ACHN (cell line): ENCODE results near the gene PDXK.
"Not testable (repeated sequence)": the region's sequence is repeated elsewhere in the genome, so short reads cannot be mapped to it uniquely, and the experiment has no call there.

Experiments
- DNase-seq: peaks from one replicate; pipeline ENCODE4 v3.0.0-alpha.2; 2015
- in situ Hi-C: cut with HindIII; loops from 2 replicates; pipeline ENCODE4 v1.10.0; 2017; ENCODE audit warnings: low sequenced_read_pairs, low pct_ligation_motif_present, low pct_unique_long_range_greater_than_20kb

The PDXK gene

DNA sequence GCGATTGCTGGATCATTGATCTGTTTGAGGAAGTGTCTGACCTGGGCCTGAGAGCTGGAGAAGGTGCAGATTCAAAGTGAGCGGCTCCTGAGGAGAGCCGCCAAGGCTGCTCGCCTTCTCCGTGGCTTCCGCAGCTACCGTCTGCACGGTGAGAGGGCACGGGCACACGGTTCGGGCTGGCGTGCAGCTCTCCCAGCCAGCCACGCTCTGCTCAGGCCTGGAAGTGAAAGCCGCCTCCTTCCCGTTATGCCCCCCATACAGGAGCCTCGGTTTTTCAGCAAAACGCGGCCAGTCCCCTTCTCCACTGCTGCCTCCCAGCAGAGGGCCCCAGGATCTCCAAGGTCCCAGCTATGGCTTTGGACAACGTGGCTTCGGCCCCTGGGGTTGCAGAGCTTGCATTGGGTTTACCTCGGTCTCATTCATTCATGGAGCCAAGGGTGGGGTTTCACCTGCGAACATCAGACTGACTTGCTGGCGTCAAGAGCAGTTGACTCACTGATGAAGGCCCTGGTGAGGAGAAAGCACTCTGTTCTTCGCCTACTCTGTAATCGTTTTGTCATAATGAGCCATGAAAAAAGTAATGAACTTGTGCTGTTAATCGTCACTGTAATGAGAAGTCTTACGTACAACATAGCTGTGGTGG lies 24.4 kb upstream of the PDXK start:
- no peak for DNase-seq
- in situ Hi-C loops: no loop called here

DNA sequence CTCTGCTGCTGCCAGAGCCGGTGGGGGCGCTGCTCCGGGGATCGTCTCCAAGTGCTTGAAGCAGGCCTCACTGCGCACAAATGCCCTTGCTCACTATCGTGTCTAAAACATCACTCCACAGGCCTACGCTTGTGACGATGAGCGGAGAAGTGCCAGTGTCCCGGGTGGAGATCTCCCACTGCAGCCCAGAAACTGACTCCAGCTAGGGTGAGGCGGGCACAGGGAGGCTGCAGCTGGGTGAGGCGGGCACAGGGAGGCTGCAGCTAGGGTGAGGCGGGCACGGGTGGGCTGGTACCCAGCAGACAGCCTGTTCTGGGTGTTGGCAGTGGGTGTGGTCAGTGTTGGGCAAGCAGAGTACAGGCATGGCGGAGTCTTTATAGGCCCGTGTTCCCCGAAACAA lies 22.7 kb upstream of the PDXK start:
- in situ Hi-C loops: no loop called here
- DNase-seq: no peak

DNA sequence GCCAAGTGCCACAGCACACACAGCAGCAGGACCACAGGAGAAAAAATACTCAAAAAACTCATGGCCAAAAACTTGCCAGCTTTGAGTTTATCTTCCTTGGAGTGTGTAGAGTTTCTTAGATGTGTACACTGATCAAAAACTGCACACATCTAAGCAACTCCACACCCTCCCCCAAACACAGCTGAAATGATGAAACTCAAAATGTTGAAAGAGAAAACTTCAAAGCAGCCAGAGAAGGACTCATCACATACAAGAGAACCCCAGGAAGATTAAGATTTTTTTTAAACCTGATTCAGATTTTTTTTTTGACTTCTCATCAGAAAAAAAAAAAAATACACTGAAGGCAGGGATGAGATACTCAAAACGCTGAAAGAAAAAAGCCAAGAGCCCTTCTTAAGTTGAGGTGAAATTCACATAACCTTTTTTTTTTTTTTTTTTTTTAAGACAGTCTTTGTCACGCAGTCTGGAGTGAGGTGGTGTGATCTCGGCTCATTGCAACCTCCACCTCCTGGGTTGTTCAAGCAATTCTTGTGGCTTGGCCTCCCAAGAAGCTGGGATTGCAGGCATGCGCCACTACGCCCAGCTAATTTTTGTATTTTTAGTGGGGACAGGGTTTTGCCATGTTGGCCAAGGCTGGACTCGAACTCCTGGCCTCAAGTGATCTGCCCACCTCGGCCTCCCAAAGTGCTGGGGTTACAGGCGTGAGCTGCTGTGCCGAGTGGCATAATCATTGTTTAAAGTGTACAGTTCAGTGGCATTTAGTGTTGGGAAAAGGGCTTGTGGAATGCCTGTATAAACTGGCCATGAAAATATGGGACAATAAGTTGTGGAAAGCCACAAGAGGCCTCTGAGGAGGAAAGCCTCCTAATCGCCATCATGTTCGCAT lies 20.9 kb upstream of the PDXK start:
- in situ Hi-C loops: no loop called here
- no peak for DNase-seq

DNA sequence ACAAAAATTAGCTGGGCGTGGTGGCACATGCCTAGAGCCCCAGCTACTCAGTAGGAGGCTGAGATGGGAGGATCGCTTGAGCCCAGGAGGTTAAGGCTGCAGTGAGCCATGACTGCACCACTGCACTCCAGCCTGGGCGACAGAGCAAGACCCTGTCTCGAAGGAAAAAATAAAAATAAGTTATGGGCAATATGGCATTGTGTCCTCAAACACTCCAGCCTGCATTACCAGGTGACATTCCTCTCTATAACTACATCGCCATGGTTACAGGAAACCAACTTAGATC lies 19.5 kb upstream of the PDXK start:
- DNase-seq, in situ Hi-C loops: not testable (repeated sequence)

DNA sequence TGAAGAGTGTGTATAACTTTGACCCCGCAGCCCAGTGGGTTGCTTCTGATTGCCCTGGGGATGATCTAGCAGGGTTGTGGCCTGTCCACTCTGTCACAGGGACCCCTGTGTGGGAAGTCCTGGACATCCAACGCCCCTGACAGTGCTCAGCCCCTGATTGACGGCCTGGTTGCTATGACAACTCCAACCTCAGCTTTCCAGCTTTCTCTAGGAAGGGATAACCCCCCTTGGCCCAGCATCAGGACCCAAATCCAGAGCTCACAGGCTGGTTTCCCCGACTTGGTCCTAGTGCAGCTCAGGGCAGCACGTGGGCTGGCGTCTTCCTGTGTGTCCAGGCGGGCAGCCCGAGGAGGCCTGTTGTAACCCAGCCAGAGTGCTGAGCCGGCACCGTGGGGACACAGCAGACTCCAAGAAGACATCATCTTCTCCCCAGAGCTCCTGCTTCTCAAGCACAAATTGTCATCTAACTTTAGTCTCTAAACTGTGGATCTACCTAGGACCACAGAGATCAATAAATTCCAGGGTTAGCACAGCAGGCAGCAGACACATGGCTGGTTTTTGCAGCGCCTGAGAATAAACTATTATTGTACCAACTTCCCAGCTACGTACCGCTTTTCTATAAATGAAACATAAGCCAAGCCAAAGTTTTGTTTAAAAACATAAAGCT lies 18.9 kb upstream of the PDXK start:
- DNase-seq: no peak
- in situ Hi-C loops: no loop called here

DNA sequence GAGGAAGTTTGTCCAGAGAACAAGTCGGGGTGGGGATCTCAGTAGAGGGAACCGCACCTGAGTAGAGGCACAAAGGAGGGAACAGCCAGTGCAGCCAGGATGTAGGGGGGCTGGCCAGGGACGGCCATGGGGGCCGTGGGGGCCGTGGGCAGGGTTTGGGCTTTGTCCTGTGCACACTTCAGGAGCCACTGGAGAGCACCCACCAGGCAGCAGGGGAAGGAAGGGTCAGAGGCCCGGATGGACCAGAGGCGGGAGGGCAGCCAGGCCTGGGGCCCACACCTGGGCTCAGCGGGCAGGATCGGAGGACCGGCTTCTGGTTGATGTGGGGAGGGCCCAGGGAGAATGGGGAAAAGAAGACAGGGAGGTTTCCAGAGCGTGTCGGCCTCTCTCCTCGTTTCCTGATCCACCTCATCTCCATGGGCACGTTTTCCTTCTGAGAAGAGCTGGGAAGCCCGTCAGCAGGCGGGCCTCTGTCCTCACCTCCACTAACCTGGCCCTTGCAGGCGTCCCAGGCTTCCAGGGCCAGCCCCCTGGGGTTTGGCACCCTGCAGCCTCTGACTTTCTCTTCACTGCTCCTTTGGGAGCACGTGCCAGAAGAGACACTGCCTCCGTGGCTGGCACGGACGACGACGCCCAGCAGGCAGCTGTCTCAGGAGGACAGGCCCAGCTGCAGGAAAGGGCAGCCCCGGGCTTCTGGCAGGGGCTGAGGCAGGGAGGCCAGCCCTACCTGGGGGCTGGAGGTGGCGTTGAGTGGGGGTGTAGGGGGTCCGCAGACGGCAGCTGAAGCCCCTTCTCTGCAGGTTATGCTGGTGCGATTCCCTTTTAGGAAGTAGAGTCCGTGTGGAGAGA lies 16.8 kb upstream of the PDXK start:
- no peak for DNase-seq
- in situ Hi-C loops: no loop called here

DNA sequence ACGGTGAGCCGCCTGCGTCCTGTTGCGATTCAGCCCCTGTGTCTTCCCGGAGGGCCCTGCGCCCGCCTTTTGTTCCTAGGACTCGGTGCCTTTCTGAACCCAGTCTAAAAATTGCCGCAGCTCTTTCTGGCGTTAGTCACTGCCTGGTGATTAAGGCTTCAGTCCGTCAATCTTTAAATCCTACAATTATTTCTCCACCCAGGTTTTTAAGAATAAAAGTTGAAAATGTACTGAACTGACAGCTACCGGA lies 16.2 kb upstream of the PDXK start:
- in situ Hi-C loops: no loop called here

DNA sequence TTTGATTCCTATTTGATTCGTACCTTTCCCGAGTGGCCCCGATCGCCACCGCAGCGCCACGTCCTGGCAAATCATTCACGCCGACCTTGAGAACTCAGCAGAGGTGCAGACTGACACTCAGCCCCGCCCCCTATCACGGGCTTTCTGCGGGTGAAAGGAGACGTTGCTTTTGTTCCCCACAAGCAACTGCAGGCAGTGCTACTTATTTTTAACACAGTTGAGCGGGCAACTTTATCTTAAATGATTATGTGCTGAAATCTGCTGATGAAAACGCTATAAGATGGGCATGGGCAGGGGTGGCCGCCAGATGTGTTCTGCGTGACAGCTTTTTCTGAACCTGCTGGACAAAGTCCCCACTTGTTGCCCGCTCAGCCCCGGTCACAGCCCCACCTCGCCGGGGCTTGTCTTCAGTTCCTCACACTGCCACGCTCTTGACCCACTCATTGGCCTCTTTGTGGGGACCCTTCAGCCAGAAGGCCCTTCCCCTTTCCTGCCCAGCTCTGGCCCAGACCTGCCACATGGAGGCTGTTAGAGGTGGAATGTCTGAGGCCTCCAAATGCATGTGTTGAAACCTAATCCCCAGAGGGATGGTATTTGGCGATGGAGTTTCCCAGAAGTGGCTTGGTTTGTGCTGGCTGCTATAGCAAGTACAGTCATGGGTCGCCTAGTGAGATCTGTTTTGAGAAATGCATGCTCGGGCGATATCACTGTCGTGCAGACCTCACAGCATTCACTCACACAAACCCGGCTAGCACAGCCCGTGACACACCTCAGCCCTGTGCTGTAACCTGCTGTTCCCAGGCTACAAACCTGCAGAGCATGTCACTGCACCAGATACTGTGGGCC lies 15.7 kb upstream of the PDXK start:
- DNase-seq: peak; percentile 35
- in situ Hi-C loops: no loop called here

More for the DNA sequence above, 16.2 kb upstream of the PDXK start:
- DNase-seq: no peak

DNA sequence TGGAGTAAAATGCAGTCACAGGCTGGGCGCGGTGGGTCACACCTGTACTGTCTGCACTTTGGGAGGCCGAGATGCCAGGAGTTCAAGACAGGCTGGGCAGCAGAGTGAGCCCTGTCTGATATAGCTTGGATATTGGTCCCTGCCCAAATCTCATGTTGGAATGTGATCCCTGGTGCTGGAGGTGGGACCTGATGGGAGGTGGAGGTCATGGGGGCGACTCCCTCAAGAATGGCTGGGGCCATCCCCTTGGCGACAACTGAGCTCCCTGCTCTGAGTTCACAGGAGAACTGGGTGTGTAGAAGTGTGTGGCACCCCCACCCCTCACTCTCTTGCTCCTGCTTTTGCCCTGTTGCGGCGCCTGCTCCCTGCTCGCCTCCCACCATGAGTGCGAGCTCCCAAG lies 11.5 kb upstream of the PDXK start:
- in situ Hi-C loops: no loop called here
- no peak for DNase-seq

DNA sequence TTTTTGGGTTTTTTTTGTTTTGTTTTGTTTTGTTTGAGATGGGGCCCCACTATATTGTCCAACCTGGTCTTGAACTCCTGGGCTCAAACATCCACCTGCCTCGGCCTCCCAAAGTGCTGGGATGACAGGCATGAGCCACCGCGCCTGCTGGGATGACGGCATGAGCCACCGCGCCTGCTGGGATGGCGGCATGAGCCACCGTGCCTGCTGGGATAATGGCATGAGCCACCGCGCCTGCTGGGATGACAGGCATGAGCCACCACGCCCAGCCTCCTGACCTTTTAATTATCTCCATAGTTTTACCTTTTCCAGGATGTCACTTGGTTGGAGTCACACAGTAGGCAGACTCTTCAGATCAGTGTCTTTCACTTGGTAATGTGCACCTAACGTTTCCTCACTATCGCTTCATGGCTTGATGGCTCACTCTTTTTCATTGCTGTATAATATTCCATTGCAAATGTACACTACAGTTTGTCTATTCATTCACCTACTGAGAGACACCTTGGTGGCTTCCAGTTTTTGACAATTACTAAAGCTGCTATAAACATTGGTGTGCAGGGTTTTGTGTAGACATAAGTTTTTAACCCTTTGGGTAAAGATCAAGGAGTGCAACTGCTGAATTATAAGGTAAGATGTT lies 10.1 kb upstream of the PDXK start:
- no peak for DNase-seq
- in situ Hi-C loops: no loop called here

DNA sequence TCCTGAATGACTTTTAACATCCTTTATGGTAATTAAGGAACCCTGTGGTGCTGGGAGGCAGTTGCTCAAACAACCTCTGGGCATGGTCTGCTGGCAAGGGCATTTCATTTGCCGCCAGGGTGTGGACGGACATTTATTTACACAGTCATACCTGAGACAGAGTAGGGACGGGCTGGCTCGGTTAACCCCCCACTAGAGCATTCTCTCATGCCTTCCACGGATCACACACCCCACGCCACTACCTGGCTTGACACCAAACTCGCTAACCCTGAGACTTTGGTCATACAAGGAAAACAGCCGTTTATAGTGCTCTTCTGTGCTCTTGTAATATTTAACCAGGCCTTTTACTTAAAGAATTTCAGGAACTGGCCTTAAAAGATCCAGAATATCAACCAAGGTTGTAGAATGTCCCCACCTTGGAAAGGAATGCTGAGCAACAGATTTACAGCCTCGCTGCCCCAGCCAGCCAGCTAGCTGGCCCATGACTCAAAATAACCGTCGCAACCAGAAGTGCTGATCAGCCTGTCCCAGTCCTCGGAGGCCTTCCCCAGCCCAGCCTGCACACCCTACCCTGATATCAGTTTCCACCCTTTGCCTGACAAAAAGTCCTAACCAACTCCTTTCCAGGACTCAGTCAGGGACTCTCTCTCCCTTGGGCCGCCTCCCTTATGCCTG lies 6.5 kb upstream of the PDXK start:
- DNase-seq: peak; percentile 93
- in situ Hi-C loops: no loop called here

DNA sequence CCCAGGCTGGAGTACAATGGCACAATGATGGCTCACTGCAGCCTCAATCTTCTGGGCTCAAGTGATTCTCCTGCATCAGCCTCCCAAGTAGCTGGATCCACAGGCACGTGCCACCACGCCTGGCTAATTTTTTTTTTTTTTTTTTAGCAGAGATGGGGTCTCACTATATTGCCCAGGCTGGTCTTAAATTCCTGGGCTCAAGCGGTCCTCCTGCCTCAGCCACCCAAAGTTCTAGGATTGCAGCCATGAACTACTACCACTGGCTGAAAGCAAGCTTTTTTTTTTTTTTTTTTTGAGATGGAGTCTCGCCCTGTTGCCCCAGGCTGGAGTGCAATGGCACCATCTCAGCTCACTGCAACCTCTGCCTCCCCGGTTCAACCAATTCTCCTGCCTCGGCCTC lies 5.8 kb upstream of the PDXK start:
- DNase-seq, in situ Hi-C loops: not testable (repeated sequence)

DNA sequence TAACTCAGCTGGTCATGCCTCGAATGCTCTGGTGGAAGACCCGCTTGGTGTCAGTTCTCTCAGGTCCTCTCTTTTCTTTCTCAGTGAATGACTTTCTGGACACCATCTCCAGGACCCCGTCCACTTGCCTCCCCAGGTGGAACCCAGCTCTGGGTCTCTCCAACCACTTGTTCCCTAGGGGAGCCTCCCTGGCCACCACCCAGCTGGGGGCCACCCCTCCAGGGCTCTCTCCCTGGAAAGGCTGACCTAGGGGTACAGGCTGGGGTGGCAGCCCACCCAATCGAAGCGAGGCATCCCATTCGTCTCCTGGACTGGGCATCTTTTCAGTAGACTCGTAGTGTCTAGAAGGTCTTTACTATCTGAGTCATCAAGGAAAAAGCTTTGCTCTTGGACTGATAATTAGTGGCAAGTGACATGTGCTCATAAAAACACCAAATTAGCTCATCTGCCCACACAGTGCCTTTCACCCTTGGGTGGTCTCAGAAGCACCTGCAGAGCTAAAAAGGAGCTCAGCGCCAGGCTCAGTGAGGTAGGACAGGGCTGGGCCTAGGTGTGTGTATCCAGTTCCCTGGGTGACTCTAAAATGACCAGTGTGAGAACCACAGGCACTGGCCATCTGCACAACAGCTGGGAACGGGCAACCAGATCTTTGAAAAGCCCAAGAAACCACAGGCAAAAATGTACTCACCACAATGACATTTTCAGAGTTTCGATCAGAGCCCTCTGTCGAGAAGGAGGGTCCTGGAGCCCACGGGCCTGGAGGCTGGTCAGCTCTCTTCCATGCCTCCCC lies 2.4 kb upstream of the PDXK start:
- no peak for DNase-seq
- in situ Hi-C loops: no loop called here

DNA sequence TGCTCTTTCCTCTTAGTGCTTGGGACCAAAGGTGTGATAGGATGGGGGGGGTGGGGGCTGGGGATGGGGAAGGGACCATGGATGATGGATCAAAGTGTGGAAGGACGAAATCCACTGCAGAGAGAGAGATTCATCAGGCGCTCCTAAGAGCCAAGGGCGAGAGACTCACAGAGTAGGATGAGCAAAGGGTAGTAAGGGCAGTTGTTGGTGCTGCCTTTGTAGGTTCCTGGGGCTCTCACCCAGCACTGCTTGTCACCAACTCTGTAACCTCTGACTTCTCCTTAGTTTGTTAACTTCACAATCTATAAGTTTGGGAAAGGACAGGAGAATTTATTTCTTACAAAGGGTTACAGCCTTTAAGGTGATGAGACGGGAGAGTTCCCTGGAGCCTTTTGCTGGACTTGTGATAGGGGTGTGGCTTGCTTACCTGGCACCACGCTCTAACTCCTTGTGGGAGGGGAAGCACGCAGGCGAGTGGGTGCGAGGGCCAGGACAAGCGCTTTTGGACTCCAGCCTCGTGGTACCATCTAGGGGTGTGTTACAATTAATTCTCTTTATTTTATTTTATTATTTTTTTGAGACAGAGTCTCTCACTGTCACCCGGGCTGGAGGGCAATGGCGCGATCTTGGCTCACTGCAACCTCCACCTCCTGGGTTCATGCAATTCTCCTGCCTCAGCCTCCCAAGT lies 1.6 kb upstream of the PDXK start:
- no peak for DNase-seq
- in situ Hi-C loops: no loop called here

DNA sequence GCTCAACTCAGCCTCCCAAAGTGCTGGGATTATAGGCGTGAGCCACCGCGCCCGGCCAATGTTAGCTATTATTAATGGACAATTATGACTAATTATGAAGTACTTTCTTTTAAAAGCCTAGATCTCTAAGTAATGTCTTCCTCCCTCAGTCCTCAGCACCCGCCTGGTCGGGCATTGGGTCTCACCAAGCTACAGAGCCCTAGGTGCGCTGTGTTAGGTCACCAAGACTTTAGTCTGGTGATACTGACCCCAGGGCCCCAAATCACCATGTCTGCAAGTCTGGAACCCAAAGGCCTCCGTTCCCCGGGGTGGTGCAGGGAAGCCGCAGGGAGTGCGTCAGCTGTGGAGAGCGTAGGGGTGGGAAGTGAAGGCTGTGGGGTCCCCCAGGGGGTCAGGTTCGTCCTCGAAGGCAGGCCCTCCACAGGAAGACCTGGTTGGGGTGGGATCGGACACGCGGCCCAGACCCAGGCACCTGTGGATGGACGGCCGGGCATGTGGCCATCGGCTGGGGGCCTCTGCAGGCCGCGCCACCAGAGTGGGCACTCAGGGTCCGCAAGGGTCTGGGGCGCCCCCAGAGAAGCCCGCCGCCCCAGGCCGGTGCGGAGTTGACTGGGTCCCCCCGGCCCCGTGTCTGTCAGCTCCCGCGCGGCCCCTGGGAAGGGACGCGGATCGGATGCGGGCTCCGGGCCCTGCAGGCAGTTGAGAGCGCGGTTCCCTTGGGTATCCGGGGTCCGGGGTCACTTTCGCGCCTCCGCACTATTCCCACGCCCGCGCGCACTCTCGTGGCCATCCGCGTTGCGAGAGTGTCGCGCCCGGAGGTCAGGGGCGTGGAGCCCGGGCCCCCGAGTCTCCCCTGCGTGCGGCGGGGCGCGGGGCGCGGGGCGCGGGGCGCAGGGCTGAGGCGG lies 710 bp upstream of the PDXK start:
- in situ Hi-C loops: no loop called here
- DNase-seq: no peak
